GM23248 (cell line): ENCODE measurements around the gene USP36. TPM values are rescaled to one million over a fixed set of nuclear protein-coding genes. Genes with fewer than 3 reads are reported as not detected.

ENCODE experiments used
- DNase-seq: peaks from one replicate; pipeline ENCODE4 v3.0.0-alpha.2; 2015
- H2AFZ ChIP-seq: fragments of 200-600 bp; sonication (generic); 2 replicates; pipeline ENCODE4 v1.6.1; 2016; ENCODE audit warnings: antibody characterized with exemption
- H3F3A ChIP-seq: fragments of 200-600 bp; sonication (generic); 2 replicates; pipeline ENCODE4 v1.6.1; 2016; ENCODE audit warnings: mild to moderate bottlenecking, antibody characterized with exemption, mixed run types; ENCODE audit not compliant: insufficient read depth
- H3K27ac ChIP-seq: fragments of 200-600 bp; sonication (generic); 2 replicates; pipeline ENCODE4 v1.5.1; 2016; ENCODE audit warnings: mild to moderate bottlenecking
- H3K27me3 ChIP-seq: fragments of 200-600 bp; sonication (generic); replicated peaks from 2 replicates; pipeline ENCODE4 v1.6.1; 2016; ENCODE audit warnings: mild to moderate bottlenecking; ENCODE audit not compliant: insufficient read depth
- H3K36me3 ChIP-seq: fragments of 200-600 bp; sonication (generic); 2 replicates; pipeline ENCODE4 v1.6.1; 2016; ENCODE audit warnings: low read depth, mild to moderate bottlenecking
- H3K4me1 ChIP-seq: fragments of 200-600 bp; sonication (generic); 2 replicates; pipeline ENCODE4 v1.6.1; 2016; ENCODE audit warnings: mild to moderate bottlenecking; ENCODE audit not compliant: insufficient read depth
- H3K4me2 ChIP-seq: fragments of 200-600 bp; sonication (generic); one replicate; pipeline ENCODE4 v1.6.1; 2016; ENCODE audit warnings: mild to moderate bottlenecking; ENCODE audit not compliant: unreplicated experiment
- H3K4me3 ChIP-seq: fragments of 200-600 bp; sonication (generic); 2 replicates; pipeline ENCODE4 v1.5.1; 2016; ENCODE audit warnings: mild to moderate bottlenecking
- H3K79me2 ChIP-seq: fragments of 200-600 bp; sonication (generic); 2 replicates; pipeline ENCODE4 v1.6.1; 2016; ENCODE audit warnings: mild to moderate bottlenecking; ENCODE audit not compliant: insufficient read depth
- H3K9ac ChIP-seq: fragments of 200-600 bp; sonication (generic); 2 replicates; pipeline ENCODE4 v1.6.1; 2016; ENCODE audit warnings: mild to moderate bottlenecking
- H3K9me2 ChIP-seq: fragments of 200-600 bp; sonication (generic); 2 replicates; pipeline ENCODE4 v1.6.1; 2016; ENCODE audit warnings: mixed run types, mild to moderate bottlenecking, moderate library complexity; ENCODE audit not compliant: insufficient read depth
- H3K9me3 ChIP-seq: fragments of 200-600 bp; sonication (generic); one replicate; pipeline ENCODE4 v1.6.1; 2017; ENCODE audit warnings: low read depth
- H4K20me1 ChIP-seq: fragments of 200-600 bp; sonication (generic); 2 replicates; pipeline ENCODE4 v1.6.0; 2016; ENCODE audit not compliant: insufficient read depth
- EZH2 ChIP-seq: fragments of 200-600 bp; sonication (generic); IDR thresholded peaks from 2 replicates; pipeline ENCODE4 v1.6.1; 2018; ENCODE audit warnings: antibody characterized with exemption, mild to moderate bottlenecking; ENCODE audit not compliant: insufficient read depth, poor library complexity, severe bottlenecking
- EZH2phosphoT487 ChIP-seq: fragments of 200-600 bp; sonication (generic); IDR thresholded peaks from 2 replicates; pipeline ENCODE4 v1.6.1; 2018; ENCODE audit warnings: antibody characterized with exemption, moderate library complexity, mild to moderate bottlenecking, low read depth; ENCODE audit not compliant: insufficient read depth
- WGBS, 2 experiments: methylation state at CpG; one replicate each; pipeline ENCODE4 v1.1.6; 2015 to 2017; ENCODE audit warnings: low lambda C conversion rate in 2 of 2, low coverage in 1 of 2; ENCODE audit errors: missing lambda C conversion rate in 2 of 2; 5-methylcytosine and 5-hydroxymethylcytosine counted together
- in situ Hi-C: fragments of 300-500 bp; cut with MboI; formaldehyde crosslinking; loops from 2 replicates; pipeline ENCODE4 v1.15.0; 2020
- polyA plus RNA-seq: library from polyadenylated mRNA; unstranded; fragments of >200 nt; fragmentation: Nextera tagmentation; extraction: Ambion mirVana; gene quantifications from 2 replicates; pipeline ENCODE4 v1.2.1, GENCODE V29; 2016
- total RNA-seq: library from RNA; depleted of rRNA; stranded (reverse); fragments of >200 nt; shearing (Covaris generic); gene quantifications from 2 replicates; pipeline ENCODE4 v1.2.3, GENCODE V29; 2014

Gene USP36
- total and polyA plus RNA-seq, 2 experiments from 2014 or later, result 19.9 to 30.2 TPM

DNA sequence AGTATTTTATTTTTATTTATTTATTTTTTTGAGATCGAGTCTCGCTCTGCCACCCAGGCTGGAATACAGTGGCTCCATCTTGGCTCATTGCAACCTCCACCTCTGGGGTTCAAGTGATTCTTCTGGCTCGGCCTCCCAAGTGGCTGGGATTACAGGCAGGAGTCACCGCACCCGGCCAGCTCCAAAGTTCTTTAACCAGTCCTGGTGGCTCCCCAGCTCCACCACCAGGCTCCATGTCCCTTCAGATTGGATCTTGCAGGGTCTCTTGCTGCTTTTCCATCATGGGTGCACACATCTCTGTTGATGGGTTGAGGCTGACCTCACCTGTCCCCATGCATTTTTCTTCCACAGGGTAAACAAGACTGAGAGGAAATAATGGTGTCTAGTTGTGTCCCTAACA is 8.4 kb upstream of the USP36 start:
- 97 to 100% methylated on average over 5 of the region's 5 CpGs for WGBS, 2 experiments
- peaks cover 6% of the 10 kb centered on the region; the same call in 1 of the 2 replicates for H3K79me2 ChIP-seq
- no peaks in the 10 kb centered on the region for H3K4me1 ChIP-seq
- H3K9me3 ChIP-seq, result no peaks in the 10 kb centered on the region
- in situ Hi-C loops, result no loop called here
- H3F3A ChIP-seq, result peaks cover 35% of the 10 kb centered on the region; the same call in 1 of the 2 replicates
- H2AFZ ChIP-seq, result no peak overlapping the region
- no peak for DNase-seq
- H3K36me3 ChIP-seq, result peaks cover 14% of the 10 kb centered on the region
- no peak overlapping the region for H3K4me2 ChIP-seq
- no peaks in the 10 kb centered on the region for H4K20me1 ChIP-seq
- no peaks in the 10 kb centered on the region for H3K9me2 ChIP-seq
- no peaks in the 10 kb centered on the region for H3K27me3 ChIP-seq
- no peak overlapping the region for H3K9ac ChIP-seq
- TF ChIP-seq EZH2phosphoT487, result no peak
- TF ChIP-seq EZH2, result no peak
- H3K27ac ChIP-seq, result no peak overlapping the region
- H3K4me3 ChIP-seq, result no peak overlapping the region

GRCh38 chr17:78847052-78847451 is 6.4 kb upstream of the USP36 start:
- Histone ChIP-seq H3K36me3 (no peaks in the 10 kb centered on the region), H3K4me2 (no peak overlapping the region), H3K9me3 (no peaks in the 10 kb centered on the region), H3K9ac (no peak overlapping the region), H3F3A (peaks cover 24% of the 10 kb centered on the region), H4K20me1 (no peaks in the 10 kb centered on the region), H3K79me2 (no peaks in the 10 kb centered on the region), H2AFZ (no peak overlapping the region), H3K9me2 (no peaks in the 10 kb centered on the region), H3K27ac (no peak overlapping the region), H3K4me3 (no peak overlapping the region), H3K4me1 (no peaks in the 10 kb centered on the region), H3K27me3 (no peaks in the 10 kb centered on the region)
- TF ChIP-seq EZH2phosphoT487, result no peak
- no peak for TF ChIP-seq EZH2
- 77 to 80% methylated on average over 3 of the region's 3 CpGs for WGBS, 2 experiments
- in situ Hi-C loops, result no loop called here
- DNase-seq, result no peak

DNA sequence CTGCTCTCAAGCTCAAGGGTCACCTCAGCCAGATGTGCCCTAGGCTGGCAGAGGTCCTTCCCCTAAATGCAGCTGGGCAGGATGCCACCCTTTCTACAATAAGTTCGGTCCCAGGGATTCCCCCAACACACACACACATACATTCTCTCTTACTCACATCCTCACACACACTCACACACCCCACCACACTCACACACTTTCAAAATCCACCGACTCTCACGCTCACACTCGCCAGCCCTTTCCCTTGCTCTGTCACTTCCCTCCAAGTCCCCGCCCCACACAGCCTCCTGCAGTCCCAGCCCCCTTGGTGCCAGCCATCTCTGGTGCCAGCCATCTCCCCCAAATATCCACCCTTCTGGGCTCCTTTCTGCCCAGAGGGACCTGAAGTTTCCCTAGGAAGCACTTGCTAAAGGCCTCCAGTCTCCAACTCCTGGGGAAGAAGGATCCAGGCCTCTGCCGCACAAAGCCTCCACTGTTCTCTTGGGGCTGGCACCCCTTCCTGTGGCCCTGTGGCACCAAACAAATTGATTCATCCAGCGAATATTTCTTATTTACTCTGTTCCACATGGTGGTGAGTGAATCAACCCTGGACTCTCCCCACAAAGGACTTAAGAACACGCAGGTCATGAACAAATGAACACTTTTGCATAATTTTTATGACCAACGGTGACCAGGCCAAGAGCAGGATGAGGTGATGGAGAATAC is 3.8 kb upstream of the USP36 start:
- no peak overlapping the region for H3K27ac ChIP-seq
- no peak overlapping the region for H3K4me3 ChIP-seq
- DNase-seq, result peak; percentile 45
- WGBS, 2 experiments, result 71 to 75% methylated on average over 9 of the region's 9 CpGs
- H3K4me1 ChIP-seq, result peaks cover under 1% of the 10 kb centered on the region; the same call in 1 of the 2 replicates
- in situ Hi-C loops, result no loop called here
- no peaks in the 10 kb centered on the region for H4K20me1 ChIP-seq
- H3K36me3 ChIP-seq, result no peaks in the 10 kb centered on the region
- H3F3A ChIP-seq, result peaks cover 15% of the 10 kb centered on the region; the same call in 1 of the 2 replicates
- H3K9ac ChIP-seq, result no peak overlapping the region
- H3K4me2 ChIP-seq, result no peak overlapping the region
- H2AFZ ChIP-seq, result no peak overlapping the region
- no peaks in the 10 kb centered on the region for H3K9me3 ChIP-seq
- H3K79me2 ChIP-seq, result peaks cover 7% of the 10 kb centered on the region
- TF ChIP-seq EZH2phosphoT487, result no peak
- TF ChIP-seq EZH2, result no peak
- H3K27me3 ChIP-seq, result no peaks in the 10 kb centered on the region
- H3K9me2 ChIP-seq, result no peaks in the 10 kb centered on the region

GRCh38 chr17:78842881-78843565 is 2.4 kb upstream of the USP36 start:
- Histone ChIP-seq H3K4me3 (no peak overlapping the region), H3F3A (peaks cover 22% of the 10 kb centered on the region), H3K4me2 (no peak overlapping the region), H3K79me2 (peaks cover 21% of the 10 kb centered on the region), H3K9ac (no peak overlapping the region), H3K27ac (no peak overlapping the region), H3K9me3 (no peaks in the 10 kb centered on the region), H3K36me3 (no peaks in the 10 kb centered on the region), H3K9me2 (no peaks in the 10 kb centered on the region), H3K27me3 (no peaks in the 10 kb centered on the region), H4K20me1 (no peaks in the 10 kb centered on the region; the same call in 1 of the 2 replicates), H3K4me1 (peaks cover 11% of the 10 kb centered on the region), H2AFZ (no peak overlapping the region)
- TF ChIP-seq EZH2, result no peak
- 54 to 67% methylated on average over 10 of the region's 10 CpGs for WGBS, 2 experiments
- DNase-seq, result peak; percentile 62
- in situ Hi-C loops, result no loop called here
